Vagina (tissue), 2 donors: ENCODE data around the gene UNC5B. TPM values are rescaled to one million over a fixed set of nuclear protein-coding genes. Genes with fewer than 3 reads are reported as not detected.

Source experiments
- DNase-seq, 2 donors: peaks; one replicate each; pipeline ENCODE4 v3.0.0-alpha.2; 2017; ENCODE audit errors: extremely low spot score in 2 of 2
- H3K27ac ChIP-seq: fragments of 200-600 bp; sonication (generic); one replicate; pipeline ENCODE4 v1.5.1; 2019
- H3K27me3 ChIP-seq: fragments of 200-600 bp; sonication (generic); one replicate; pipeline ENCODE4 v1.5.1; 2019
- H3K36me3 ChIP-seq, 2 donors: fragments of 200-600 bp; sonication (generic); one replicate each; pipeline ENCODE4 v1.5.1; 2017 to 2019
- H3K4me1 ChIP-seq: fragments of 200-600 bp; sonication (generic); one replicate; pipeline ENCODE4 v1.5.1; 2019
- H3K4me3 ChIP-seq, 2 donors: fragments of 200-600 bp; sonication (generic); 1 replicate in 1 of 2; 2 replicates in 1 of 2; pipeline ENCODE4 v1.5.1; 2016 to 2019
- H3K9me3 ChIP-seq: fragments of 200-600 bp; sonication (generic); one replicate; pipeline ENCODE4 v1.5.1; 2019
- CTCF ChIP-seq, 3 experiments: fragments of 450-650 bp in 2 of 3; fragments of 200-600 bp in 1 of 3; sonication (generic) in 1 of 3; IDR thresholded peaks; one replicate each; pipeline ENCODE4 v1.5.1; 2017 to 2019; ENCODE audit warnings: antibody characterized with exemption in 3 of 3, mild to moderate bottlenecking in 2 of 3, moderate library complexity in 2 of 3
- POLR2A ChIP-seq, 2 donors: fragments of 450-650 bp; IDR thresholded peaks; one replicate each; pipeline ENCODE4 v1.6.1; 2017; ENCODE audit warnings: antibody characterized with exemption in 2 of 2, mild to moderate bottlenecking in 2 of 2, moderate library complexity in 2 of 2
- POLR2AphosphoS5 ChIP-seq, 2 donors: sonication (generic); formaldehyde crosslinking; IDR thresholded peaks; one replicate each; pipeline ENCODE4 v1.9.0; 2017; ENCODE audit warnings: antibody characterized with exemption in 2 of 2, mild to moderate bottlenecking in 2 of 2, low read depth in 1 of 2; ENCODE audit not compliant: insufficient read depth in 1 of 2
- intact Hi-C: fragments of 100-400 bp; cut with DNase I; formaldehyde crosslinking; loops from one replicate; pipeline ENCODE4 v1.15.1; 2023
- total RNA-seq: library from RNA; depleted of rRNA; stranded (reverse); fragments of >200 nt; gene quantifications from one replicate; pipeline ENCODE4 v1.2.3, GENCODE V29; 2016

The UNC5B gene
- total RNA-seq, 1 donor from 2014 or later: 24.3 TPM

DNA sequence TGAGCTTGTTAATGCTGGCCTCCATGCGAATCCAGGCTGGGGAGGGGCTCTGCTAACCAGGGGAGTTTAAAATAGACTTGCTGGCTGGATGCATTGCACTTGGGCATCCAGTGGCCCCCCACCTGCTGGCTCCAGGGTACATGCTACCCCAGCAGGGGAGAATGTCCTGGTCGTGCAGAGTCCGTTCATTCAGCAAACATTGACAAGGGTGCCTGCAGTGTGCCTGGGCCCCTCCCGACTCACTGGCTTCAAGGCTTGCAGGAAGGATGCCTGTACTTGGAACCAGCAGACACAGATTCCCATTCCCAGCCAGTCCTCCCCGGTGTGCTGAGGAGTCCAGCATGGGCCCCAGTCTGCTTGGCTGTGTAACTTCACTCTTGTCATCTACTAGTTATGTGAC, 108.2 kb downstream of the UNC5B start:
- Histone ChIP-seq H3K27ac (no peak overlapping the region), H3K36me3 (peaks cover 0 to 4% of the 10 kb centered on the region in 2 donors), H3K4me3 (no peak overlapping the region), H3K9me3 (no peaks in the 10 kb centered on the region), H3K27me3 (no peaks in the 10 kb centered on the region), H3K4me1 (peaks cover 15% of the 10 kb centered on the region)
- TF ChIP-seq POLR2A (IDR thresholded peaks at IDR 0.05) (no peak), CTCF (IDR thresholded peaks at IDR 0.05) (no peak), POLR2AphosphoS5 (IDR thresholded peaks at IDR 0.05; ENCODE audit: insufficient read depth in 1 of 2, low read depth in 1 of 2) (no peak)
- DNase-seq: no peak
- intact Hi-C loops: no loop called here

- Histone ChIP-seq H3K27ac (no peak overlapping the region), H3K27me3 (no peaks in the 10 kb centered on the region), H3K9me3 (no peaks in the 10 kb centered on the region), H3K4me1 (peaks cover 15% of the 10 kb centered on the region), H3K4me3 (no peak overlapping the region), H3K36me3 (peaks cover 0 to 4% of the 10 kb centered on the region in 2 donors)
- no peak for TF ChIP-seq POLR2AphosphoS5 (IDR thresholded peaks at IDR 0.05; ENCODE audit: insufficient read depth in 1 of 2, low read depth in 1 of 2)
- TF ChIP-seq CTCF (IDR thresholded peaks at IDR 0.05): no peak
- TF ChIP-seq POLR2A (IDR thresholded peaks at IDR 0.05): no peak
- no peak for DNase-seq
- intact Hi-C loops: no loop called here
Observed at GRCh38 chr10:71321386-71321785, 109.0 kb downstream of the UNC5B start.

GRCh38 chr10:71323407-71323806, 111.0 kb downstream of the UNC5B start:
- no peak overlapping the region for H3K4me3 ChIP-seq
- no peak overlapping the region for H3K27ac ChIP-seq
- peaks cover 14% of the 10 kb centered on the region for H3K4me1 ChIP-seq
- H3K9me3 ChIP-seq: no peaks in the 10 kb centered on the region
- TF ChIP-seq CTCF (IDR thresholded peaks at IDR 0.05): no peak
- no peak for TF ChIP-seq POLR2A (IDR thresholded peaks at IDR 0.05)
- TF ChIP-seq POLR2AphosphoS5 (IDR thresholded peaks at IDR 0.05; ENCODE audit: insufficient read depth in 1 of 2, low read depth in 1 of 2): no peak
- intact Hi-C loops: no loop called here
- no peak for DNase-seq
- peaks cover 0 to 4% of the 10 kb centered on the region in 2 donors for H3K36me3 ChIP-seq
- H3K27me3 ChIP-seq: no peaks in the 10 kb centered on the region

GRCh38 chr10:71324743-71325142, 112.4 kb downstream of the UNC5B start:
- Histone ChIP-seq H3K9me3 (no peaks in the 10 kb centered on the region), H3K4me3 (no peak overlapping the region), H3K4me1 (peaks cover 10% of the 10 kb centered on the region), H3K27ac (no peak overlapping the region), H3K27me3 (no peaks in the 10 kb centered on the region), H3K36me3 (peaks cover 0 to 4% of the 10 kb centered on the region in 2 donors)
- intact Hi-C loops: no loop called here
- TF ChIP-seq POLR2AphosphoS5 (IDR thresholded peaks at IDR 0.05; ENCODE audit: insufficient read depth in 1 of 2, low read depth in 1 of 2) (no peak), POLR2A (IDR thresholded peaks at IDR 0.05) (no peak)
- DNase-seq: no peak

DNA sequence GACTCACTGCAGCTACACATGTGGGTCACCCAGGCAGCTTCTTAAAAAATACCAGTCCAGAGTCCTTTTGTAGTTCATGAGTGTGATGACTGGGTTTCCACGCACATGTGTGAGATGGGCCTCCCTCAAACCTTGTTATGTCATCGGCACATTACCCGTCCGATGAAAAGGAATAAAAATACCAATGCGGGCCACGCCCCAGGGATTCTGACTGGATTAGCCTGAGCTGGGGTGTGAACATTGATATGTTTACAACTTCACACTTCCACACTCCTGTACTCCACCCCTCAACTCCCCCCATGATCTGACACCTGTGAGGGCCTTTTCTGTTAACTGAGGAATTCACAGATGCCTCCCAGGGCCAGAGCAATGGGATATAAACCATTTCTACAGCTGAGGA, 112.9 kb downstream of the UNC5B start:
- Histone ChIP-seq H3K4me3 (no peak overlapping the region), H3K9me3 (no peaks in the 10 kb centered on the region), H3K27me3 (no peaks in the 10 kb centered on the region), H3K4me1 (peaks cover 6% of the 10 kb centered on the region), H3K27ac (no peak overlapping the region), H3K36me3 (peaks cover 0 to 4% of the 10 kb centered on the region in 2 donors)
- intact Hi-C loops: no loop called here
- TF ChIP-seq POLR2A (IDR thresholded peaks at IDR 0.05) (no peak), POLR2AphosphoS5 (IDR thresholded peaks at IDR 0.05; ENCODE audit: insufficient read depth in 1 of 2, low read depth in 1 of 2) (no peak), CTCF (IDR thresholded peaks at IDR 0.05) (no peak)
- DNase-seq: no peak
